HepG2 (cell line): ENCODE measurements around the gene MLLT10. TPM values are rescaled to one million over a fixed set of nuclear protein-coding genes. Genes with fewer than 3 reads are reported as not detected.

Source experiments
- ATM ChIP-seq: fragments of 450-650 bp; IDR thresholded peaks from 2 replicates; pipeline ENCODE4 v1.7.1; 2017; ENCODE audit warnings: mild to moderate bottlenecking, borderline replicate concordance
- FUBP1 ChIP-seq: sonication (generic); formaldehyde crosslinking; IDR thresholded peaks from 2 replicates; pipeline ENCODE4 v1.5.1; 2020; ENCODE audit warnings: missing genetic modification reagents, mild to moderate bottlenecking, borderline replicate concordance
- HMGXB3 ChIP-seq: sonication (generic); formaldehyde crosslinking; IDR thresholded peaks from 2 replicates; pipeline ENCODE4 v1.4.0; 2020; ENCODE audit warnings: missing genetic modification reagents, borderline replicate concordance
- NFIB ChIP-seq: sonication (generic); formaldehyde crosslinking; IDR thresholded peaks from 2 replicates; pipeline ENCODE4 v1.9.0; 2021; ENCODE audit warnings: missing genetic modification reagents, mild to moderate bottlenecking, borderline replicate concordance
- ZBTB43 ChIP-seq: sonication (generic); formaldehyde crosslinking; conservative IDR thresholded peaks from 2 replicates; pipeline ENCODE4 v1.4.0; 2020; ENCODE audit warnings: missing genetic modification reagents
- ZNF142 ChIP-seq: sonication (generic); formaldehyde crosslinking; IDR thresholded peaks from 2 replicates; pipeline ENCODE4 v1.4.0; 2020; ENCODE audit warnings: missing genetic modification reagents
- ZNF20 ChIP-seq: sonication (generic); formaldehyde crosslinking; IDR thresholded peaks from 2 replicates; pipeline ENCODE4 v1.4.0; 2020; ENCODE audit warnings: mild to moderate bottlenecking, moderate library complexity, missing genetic modification reagents
- ZNF737 ChIP-seq: sonication (generic); formaldehyde crosslinking; IDR thresholded peaks from 2 replicates; pipeline ENCODE4 v1.5.0; 2020; ENCODE audit warnings: missing genetic modification reagents, mild to moderate bottlenecking, borderline replicate concordance
- polyA plus RNA-seq, 8 experiments: library from polyadenylated mRNA; depleted of rRNA in 3 of 8; stranded (reverse) in 7 of 8; unstranded in 1 of 8; fragments of >200 nt; fragmentation: Illumina TruSeq in 4 of 8; extraction: Trizol in 4 of 8; gene quantifications; 2 replicates each; pipeline versions ENCODE4 v1.2.1 to v1.2.3, GENCODE V29; 2011 to 2016; ENCODE audit warnings: low read depth in 4 of 8, missing spikeins in 1 of 8, mixed read lengths in 1 of 8; ENCODE audit not compliant: insufficient read depth in 1 of 8
- total RNA-seq, 5 experiments: library from RNA; depleted of rRNA; stranded (reverse); fragments of >200 nt; fragmentation: Illumina TruSeq; extraction: Trizol; gene quantifications; 2 replicates each; pipeline ENCODE4 v1.2.3, GENCODE V29; 2016; ENCODE audit warnings: low read depth in 1 of 5

The MLLT10 gene
- total and polyA plus RNA-seq, 2 of the 13 experiments (the other 11 are each of a cell fraction or from before 2014, with no cell fraction given): 51.3 to 84.1 TPM

- no peak for TF ChIP-seq ZNF737 (CRISPR knock-in tag)
- TF ChIP-seq ZNF142 (CRISPR knock-in tag): no peak; the same call in none of the 2 replicates
- peak; percentile 96; the same call in 1 of the 2 replicates for TF ChIP-seq FUBP1 (CRISPR knock-in tag)
- TF ChIP-seq NFIB (CRISPR knock-in tag): no peak
- 0 out of 2 replicates have a peak, but pooled peaks have one; percentile 15 for TF ChIP-seq HMGXB3 (CRISPR knock-in tag)
- peak; percentile 93 for TF ChIP-seq ZBTB43 (CRISPR knock-in tag)
- no peak for TF ChIP-seq ZNF20 (CRISPR knock-in tag)
- TF ChIP-seq ATM: no peak
Observed at GRCh38 chr10:21495752-21496342, 38.2 kb upstream of the MLLT10 start (continued).
